Progenitor cell of endocrine pancreas (in vitro differentiated cells): Measurements from ENCODE around the gene SCUBE1. TPM values are rescaled to one million over a fixed set of nuclear protein-coding genes. Genes with fewer than 3 reads are reported as not detected.

Experiments
- DNase-seq: peaks from one replicate; pipeline ENCODE4 v3.0.0; 2021; ENCODE audit warnings: low spot score; ENCODE audit not compliant: unreplicated experiment
- H3K27ac Mint-ChIP-seq: 2 replicates; pipeline ENCODE4 v1.8.0; 2021; ENCODE audit warnings: mild to moderate bottlenecking, moderate library complexity, mixed read lengths
- H3K27me3 Mint-ChIP-seq: 2 replicates; pipeline ENCODE4 v1.8.0; 2021; ENCODE audit warnings: mixed read lengths
- H3K36me3 Mint-ChIP-seq: 2 replicates; pipeline ENCODE4 v1.8.0; 2022; ENCODE audit warnings: mixed read lengths; ENCODE audit not compliant: insufficient read depth
- H3K4me1 Mint-ChIP-seq: 2 replicates; pipeline ENCODE4 v1.8.0; 2021; ENCODE audit warnings: low read depth, mixed read lengths
- H3K4me3 Mint-ChIP-seq: 2 replicates; pipeline ENCODE4 v1.8.0; 2021; ENCODE audit warnings: low read depth, mild to moderate bottlenecking, moderate library complexity, mixed read lengths
- H3K9me3 Mint-ChIP-seq: 2 replicates; pipeline ENCODE4 v1.8.0; 2021; ENCODE audit warnings: low read depth, mixed read lengths
- CTCF ChIP-seq: fragments of 200-600 bp; sonication (generic); IDR thresholded peaks from one replicate; pipeline ENCODE4 v1.5.0; 2021; ENCODE audit warnings: antibody characterized with exemption, mild to moderate bottlenecking; ENCODE audit not compliant: unreplicated experiment
- total RNA-seq: library from RNA; stranded (reverse); gene quantifications from 2 replicates; pipeline ENCODE4 v1.2.1, GENCODE V29; 2021

Gene SCUBE1
- total RNA-seq, 1 donor from 2014 or later = 4.5 TPM

- H3K9me3 Mint-ChIP-seq = no peaks in the 10 kb centered on the region
- no peak for DNase-seq
- H3K4me3 Mint-ChIP-seq = no peak overlapping the region
- peaks cover 12% of the 10 kb centered on the region for H3K4me1 Mint-ChIP-seq
- peaks cover 39% of the 10 kb centered on the region for H3K27me3 Mint-ChIP-seq
- no peaks in the 10 kb centered on the region for H3K36me3 Mint-ChIP-seq
- TF ChIP-seq CTCF = no peak
- H3K27ac Mint-ChIP-seq = no peak overlapping the region
These were observed 80.1 kb downstream of the SCUBE1 start for GRCh38 chr22:43262990-43263644.

- DNase-seq = no peak
- Mint-ChIP-seq H3K27me3 (peaks cover 46% of the 10 kb centered on the region), H3K4me3 (no peak overlapping the region), H3K4me1 (peaks cover 12% of the 10 kb centered on the region), H3K36me3 (no peaks in the 10 kb centered on the region), H3K9me3 (no peaks in the 10 kb centered on the region), H3K27ac (no peak overlapping the region)
- no peak for TF ChIP-seq CTCF
These were observed 82.6 kb downstream of the SCUBE1 start for GRCh38 chr22:43260331-43261231.

- Mint-ChIP-seq H3K4me1 (no peaks in the 10 kb centered on the region), H3K27me3 (peaks cover 36% of the 10 kb centered on the region)
- TF ChIP-seq CTCF = no peak
These were observed 85.2 kb downstream of the SCUBE1 start for GRCh38 chr22:43257961-43258360.

GRCh38 chr22:43257549-43257948 is 85.6 kb downstream of the SCUBE1 start:
- Mint-ChIP-seq H3K36me3 (no peaks in the 10 kb centered on the region), H3K9me3 (no peaks in the 10 kb centered on the region), H3K4me1 (no peaks in the 10 kb centered on the region), H3K27me3 (peaks cover 36% of the 10 kb centered on the region), H3K27ac (no peak overlapping the region), H3K4me3 (no peak overlapping the region)
- no peak for DNase-seq
- no peak for TF ChIP-seq CTCF

More at GRCh38 chr22:43257961-43258360, 85.2 kb downstream of the SCUBE1 start:
- Mint-ChIP-seq H3K36me3 (no peaks in the 10 kb centered on the region), H3K27ac (no peak overlapping the region), H3K4me3 (no peak overlapping the region), H3K9me3 (no peaks in the 10 kb centered on the region)
- no peak for DNase-seq

- H3K4me1 Mint-ChIP-seq = no peaks in the 10 kb centered on the region
These were observed 86.1 kb downstream of the SCUBE1 start for GRCh38 chr22:43256976-43257545.

More at GRCh38 chr22:43256976-43257545, 86.1 kb downstream of the SCUBE1 start:
- Mint-ChIP-seq H3K4me3 (no peak overlapping the region), H3K36me3 (no peaks in the 10 kb centered on the region), H3K27ac (no peak overlapping the region), H3K9me3 (no peaks in the 10 kb centered on the region), H3K27me3 (peaks cover 37% of the 10 kb centered on the region)
- no peak for DNase-seq
- no peak for TF ChIP-seq CTCF
